Keratinocyte (primary cell): ENCODE measurements around the gene UBE2B. TPM values are rescaled to one million over a fixed set of nuclear protein-coding genes. Genes with fewer than 3 reads are reported as not detected.

Experiments used
- DNase-seq: peaks from one replicate; pipeline ENCODE4 v3.0.0-alpha.2; 2011; ENCODE audit warnings: low read depth, missing footprints, low spot score
- FAIRE-seq: peaks from 2 replicates; lab custom pipeline; 2011; peaks lifted over from hg19 to GRCh38; lab: Jason Lieb, UNC
- H2AFZ ChIP-seq: 2 replicates; pipeline ENCODE4 v1.6.0; 2012; ENCODE audit warnings: low read length, control low read depth, inconsistent platforms; ENCODE audit not compliant: control insufficient read depth
- H3K27ac ChIP-seq: 2 replicates; pipeline ENCODE4 v1.5.1; 2011; ENCODE audit warnings: low read length; ENCODE audit not compliant: control insufficient read depth, insufficient read depth
- H3K27me3 ChIP-seq: 3 replicates; pipeline ENCODE4 v1.6.0; 2011; ENCODE audit warnings: low read length; ENCODE audit not compliant: control insufficient read depth, insufficient read depth; ENCODE audit errors: extremely low read depth
- H3K36me3 ChIP-seq, 2 experiments: 2 replicates in 1 of 2; 3 replicates in 1 of 2; pipeline ENCODE4 v1.5.1; 2011; ENCODE audit warnings: low read length in 2 of 2, mild to moderate bottlenecking in 1 of 2; ENCODE audit not compliant: control insufficient read depth in 2 of 2, insufficient read depth in 2 of 2; ENCODE audit errors: extremely low read depth in 1 of 2
- H3K4me1 ChIP-seq: 3 replicates; pipeline ENCODE4 v1.5.1; 2011; ENCODE audit warnings: low read length; ENCODE audit not compliant: control insufficient read depth, insufficient read depth; ENCODE audit errors: extremely low read depth
- H3K4me2 ChIP-seq: 3 replicates; pipeline ENCODE4 v1.6.0; 2011; ENCODE audit warnings: low read depth, low read length; ENCODE audit not compliant: control insufficient read depth, insufficient read depth; ENCODE audit errors: extremely low read depth
- H3K4me3 ChIP-seq, 3 experiments: fragments of 200-600 bp in 1 of 3; sonication (generic) in 1 of 3; 2 replicates in 2 of 3; 3 replicates in 1 of 3; pipeline ENCODE4 v1.5.1; 2011 to 2016; ENCODE audit warnings: low read length in 3 of 3, mild to moderate bottlenecking in 3 of 3, control low read depth in 2 of 3, inconsistent platforms in 1 of 3, low read depth in 1 of 3, mixed read lengths in 1 of 3, mixed run types in 1 of 3, moderate library complexity in 1 of 3; ENCODE audit not compliant: control insufficient read depth in 2 of 3, insufficient read depth in 2 of 3; ENCODE audit errors: extremely low read depth in 1 of 3
- H3K79me2 ChIP-seq: 2 replicates; pipeline ENCODE4 v1.6.0; 2012; ENCODE audit warnings: low read length; ENCODE audit not compliant: control insufficient read depth, insufficient read depth
- H3K9ac ChIP-seq: 3 replicates; pipeline ENCODE4 v1.6.0; 2011; ENCODE audit warnings: low read length; ENCODE audit not compliant: control insufficient read depth, insufficient read depth; ENCODE audit errors: extremely low read depth
- H3K9me1 ChIP-seq: 3 replicates; pipeline ENCODE4 v1.6.0; 2011; ENCODE audit warnings: low read length; ENCODE audit not compliant: control insufficient read depth, insufficient read depth; ENCODE audit errors: extremely low read depth
- H3K9me3 ChIP-seq: 2 replicates; pipeline ENCODE4 v1.5.1; 2012; ENCODE audit warnings: low read depth, low read length; ENCODE audit not compliant: control insufficient read depth
- H4K20me1 ChIP-seq: 3 replicates; pipeline ENCODE4 v1.6.0; 2011; ENCODE audit warnings: low read length; ENCODE audit not compliant: control insufficient read depth, insufficient read depth; ENCODE audit errors: extremely low read depth
- CTCF ChIP-seq, 3 experiments: IDR thresholded peaks in 1 of 3; conservative IDR thresholded peaks in 1 of 3; optimal IDR thresholded peaks in 1 of 3; 2 replicates in 2 of 3; 3 replicates in 1 of 3; pipeline versions ENCODE3 to v1.5.1; 2011; ENCODE audit warnings: low read length in 3 of 3, mild to moderate bottlenecking in 3 of 3, moderate library complexity in 2 of 3, control low read depth in 1 of 3, inconsistent platforms in 1 of 3; ENCODE audit not compliant: insufficient read depth in 2 of 3; ENCODE audit errors: extremely low read depth in 1 of 3
- EZH2 ChIP-seq: IDR thresholded peaks from one replicate; pipeline ENCODE4 v1.6.1; 2012; ENCODE audit warnings: inconsistent platforms, mild to moderate bottlenecking, low read length, moderate library complexity
- dilution Hi-C: fragments of 300-500 bp; cut with MboI; formaldehyde crosslinking; loops from one replicate; pipeline ENCODE4 v1.7.0; 2020; ENCODE audit warnings: low sequenced_read_pairs; ENCODE audit not compliant: extremely low pct_ligation_motif_present
- polyA plus RNA-seq, 5 experiments: library from polyadenylated mRNA; depleted of rRNA in 3 of 5; stranded (reverse) in 3 of 5; stranded (forward) in 1 of 5; unstranded in 1 of 5; fragments of >200 nt; gene quantifications; 1 replicate in 1 of 5; 2 replicates in 3 of 5; 3 replicates in 1 of 5; pipeline versions ENCODE4 v1.2.1 to v1.2.3, GENCODE V29; 2011 to 2012; ENCODE audit warnings: missing spikeins in 2 of 5, low read depth in 1 of 5, low replicate concordance in 1 of 5

UBE2B gene
- polyA plus RNA-seq, 1 donor (not counting 4 experiments of a cell fraction or from before 2014, with no cell fraction given), result 73.5 TPM

- dilution Hi-C loops, result no loop called here
- Histone ChIP-seq H3K4me2 (no peak overlapping the region), H3K27me3 (no peaks in the 10 kb centered on the region), H2AFZ (no peak overlapping the region), H3K27ac (no peak overlapping the region), H3K79me2 (no peaks in the 10 kb centered on the region), H3K9me3 (no peaks in the 10 kb centered on the region), H4K20me1 (no peaks in the 10 kb centered on the region), H3K9ac (no peak overlapping the region), H3K4me3 (no peak overlapping the region), H3K4me1 (no peaks in the 10 kb centered on the region), H3K9me1 (no peaks in the 10 kb centered on the region), H3K36me3 (peaks cover 8 to 20% of the 10 kb centered on the region in 2 experiments)
- FAIRE-seq (no peak), DNase-seq (no peak)
- no peak for TF ChIP-seq EZH2
- TF ChIP-seq CTCF (optimal IDR thresholded peaks at IDR 0.05 in 1 of 3, IDR thresholded peaks at IDR 0.05 in 1 of 3, conservative IDR thresholded peaks at IDR 0.05 in 1 of 3; ENCODE audit: extremely low read depth in 1 of 3, insufficient read depth in 2 of 3, low read length in 3 of 3), result no peak
Measured at GRCh38 chr5:134398609-134399155, 27.3 kb downstream of the UBE2B start.

GRCh38 chr5:134403951-134404350, 32.6 kb downstream of the UBE2B start:
- H3K9me3 ChIP-seq, result no peaks in the 10 kb centered on the region
- no peak for TF ChIP-seq CTCF (optimal IDR thresholded peaks at IDR 0.05 in 1 of 3, IDR thresholded peaks at IDR 0.05 in 1 of 3, conservative IDR thresholded peaks at IDR 0.05 in 1 of 3; ENCODE audit: extremely low read depth in 1 of 3, insufficient read depth in 2 of 3, low read length in 3 of 3)
- TF ChIP-seq EZH2, result no peak
- peaks cover 4% of the 10 kb centered on the region for H3K79me2 ChIP-seq
- H4K20me1 ChIP-seq, result no peaks in the 10 kb centered on the region
- H3K4me1 ChIP-seq, result peaks cover 8% of the 10 kb centered on the region
- H3K9me1 ChIP-seq, result no peaks in the 10 kb centered on the region
- no peak overlapping the region for H3K4me2 ChIP-seq
- H3K27ac ChIP-seq, result no peak overlapping the region
- H3K27me3 ChIP-seq, result no peaks in the 10 kb centered on the region
- no peak overlapping the region for H3K9ac ChIP-seq
- DNase-seq, result peak; percentile 41
- peaks cover 0 to 15% of the 10 kb centered on the region in 2 experiments for H3K36me3 ChIP-seq
- peak; percentile 59 for FAIRE-seq
- H3K4me3 ChIP-seq, result no peak overlapping the region
- dilution Hi-C loops, result no loop called here
- H2AFZ ChIP-seq, result no peak overlapping the region
